Activated CD4-positive, alpha-beta T cell treated with anti-CD3 and anti-CD28 coated beads, Interleukin-2, amount 50 U/mL, for 4 hours (primary cell): Measurements from ENCODE around the gene MACROD2.

Source experiments
- DNase-seq, 2 experiments: peaks; one replicate each; pipeline ENCODE4 v3.0.0-alpha.2; 2020

Gene MACROD2

DNA sequence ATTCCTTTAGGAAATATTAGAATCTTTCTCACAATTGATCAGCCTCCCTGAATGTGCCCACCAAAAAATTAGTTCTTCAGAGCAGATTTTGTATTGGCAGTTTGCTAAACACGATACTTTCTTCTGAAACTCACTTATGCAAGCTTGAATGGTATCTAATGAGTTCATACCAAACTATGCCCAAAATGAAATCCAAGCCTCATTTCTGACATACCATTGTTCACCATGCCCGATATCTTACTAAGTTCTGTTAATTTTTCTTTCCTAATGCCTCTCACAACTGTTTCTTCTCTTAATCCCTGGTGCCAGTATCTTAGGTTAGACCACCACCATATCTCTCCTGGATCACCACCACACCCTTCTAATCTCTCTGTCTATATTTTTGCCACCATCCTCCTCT is 1822.0 kb downstream of the MACROD2 start:
- no peak for DNase-seq

DNA sequence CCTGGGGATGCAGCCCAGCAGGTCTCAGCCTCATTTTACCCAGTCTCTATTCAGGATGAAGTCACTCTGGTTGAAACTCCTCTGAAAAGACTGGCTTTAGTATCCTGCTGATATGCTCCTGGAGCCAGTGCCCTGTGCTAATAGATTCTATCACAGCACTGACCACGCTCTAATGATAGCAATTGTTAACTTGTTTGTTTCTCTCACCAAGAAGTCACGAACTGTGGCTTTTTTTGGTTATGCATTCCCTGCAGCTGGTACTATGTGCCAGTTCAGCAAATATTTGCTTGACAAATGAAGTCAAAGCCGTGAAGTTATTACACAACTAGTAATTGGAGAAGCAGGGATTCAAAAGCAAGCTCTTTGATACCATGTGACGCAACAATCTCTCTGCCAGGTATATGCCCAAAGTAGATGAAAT is 1823.3 kb downstream of the MACROD2 start:
- DNase-seq = no peak

DNA sequence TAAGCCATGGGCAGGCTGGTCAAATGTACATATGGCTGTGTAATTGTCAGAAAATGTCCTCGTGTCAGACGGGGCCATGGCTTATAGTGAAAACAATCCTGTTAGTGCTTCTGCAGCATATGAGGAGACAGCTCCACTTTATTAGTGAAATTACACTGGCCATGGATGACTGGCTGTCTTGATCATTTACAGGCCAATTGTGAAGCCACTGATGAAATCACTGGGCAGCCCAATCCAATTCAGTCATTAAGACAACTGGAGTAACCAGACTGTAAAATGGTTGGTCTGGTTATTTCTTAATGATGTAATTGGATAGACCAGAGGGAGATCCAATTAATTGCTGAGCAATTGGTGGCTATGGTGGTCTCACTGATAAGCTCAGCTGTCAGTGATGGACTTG is 1828.4 kb downstream of the MACROD2 start:
- DNase-seq = no peak

DNA sequence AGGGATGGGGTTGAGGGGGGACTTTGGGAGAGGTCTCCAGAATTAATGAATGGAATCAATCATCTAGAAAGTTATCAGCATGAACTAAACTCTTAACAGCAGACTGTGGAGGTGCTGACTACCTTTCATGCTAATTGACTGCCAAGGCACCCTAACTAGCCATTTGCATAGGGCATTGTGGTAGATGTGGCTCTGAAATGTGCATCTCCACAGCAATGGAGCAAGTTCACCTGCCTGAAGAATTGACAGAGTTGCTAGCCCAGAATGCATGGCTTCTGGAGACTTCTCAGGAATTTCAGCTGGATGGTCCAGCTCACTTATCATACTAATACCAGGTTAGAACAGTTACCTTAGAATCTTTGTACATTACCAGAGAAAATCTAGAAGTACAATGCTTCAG is 1832.3 kb downstream of the MACROD2 start:
- DNase-seq = no peak

DNA sequence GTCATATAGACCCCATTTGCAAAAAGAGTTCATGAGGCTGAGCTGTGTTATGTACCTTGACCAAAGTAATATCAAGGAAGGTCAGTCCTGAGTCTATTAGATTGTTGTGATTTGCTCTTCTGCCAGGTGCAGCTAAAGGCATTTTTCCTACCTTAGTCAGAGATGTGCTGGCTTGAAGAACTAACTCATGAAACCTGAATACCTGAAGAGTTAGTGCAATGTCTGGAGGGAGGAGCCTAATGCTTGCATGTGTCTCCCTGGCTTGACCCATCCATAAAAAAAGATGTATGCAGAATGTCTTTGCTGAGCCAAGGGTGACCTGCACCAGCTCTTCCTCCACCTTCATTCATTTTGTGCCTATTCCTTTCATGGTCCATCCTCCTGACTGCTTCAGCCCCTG is 1835.9 kb downstream of the MACROD2 start:
- DNase-seq = no peak

DNA sequence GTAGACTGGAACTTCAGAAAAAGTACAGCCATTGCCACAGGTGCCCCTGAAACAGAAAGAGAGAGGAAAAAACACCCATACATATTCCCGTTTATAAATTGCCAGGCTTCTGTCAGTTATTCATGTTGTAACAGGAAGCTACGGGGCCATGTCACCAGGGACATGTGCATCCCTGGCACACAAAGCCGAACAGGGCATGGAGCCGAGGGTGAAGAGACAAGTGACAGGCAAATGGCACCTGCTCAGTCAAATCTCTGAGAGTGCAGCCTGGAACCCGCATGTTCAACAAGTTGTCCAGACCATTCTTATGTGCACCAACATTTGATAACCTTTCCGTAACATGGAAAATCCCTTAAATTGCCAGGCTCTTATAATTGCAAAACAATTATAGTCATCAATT is 1837.2 kb downstream of the MACROD2 start:
- DNase-seq = no peak

DNA sequence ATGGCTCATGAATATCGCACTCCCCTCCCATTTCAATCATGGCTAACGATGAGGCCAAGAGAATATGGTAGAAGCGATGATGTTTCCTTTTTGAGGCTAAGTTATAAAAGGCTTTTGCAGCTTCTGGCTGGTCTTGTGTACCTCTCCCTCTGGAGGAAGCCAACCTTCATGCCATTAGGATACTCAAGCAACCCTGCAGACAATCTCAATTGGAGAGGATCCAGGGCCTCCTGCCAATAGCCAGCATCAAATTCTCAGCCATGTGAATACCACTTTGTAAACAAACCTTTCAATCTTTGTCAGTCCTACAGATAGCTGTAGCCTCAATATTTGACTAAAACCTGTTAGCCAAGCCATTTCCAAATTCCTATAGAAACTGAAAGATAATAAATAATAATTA is 1839.5 kb downstream of the MACROD2 start:
- DNase-seq = no peak

DNA sequence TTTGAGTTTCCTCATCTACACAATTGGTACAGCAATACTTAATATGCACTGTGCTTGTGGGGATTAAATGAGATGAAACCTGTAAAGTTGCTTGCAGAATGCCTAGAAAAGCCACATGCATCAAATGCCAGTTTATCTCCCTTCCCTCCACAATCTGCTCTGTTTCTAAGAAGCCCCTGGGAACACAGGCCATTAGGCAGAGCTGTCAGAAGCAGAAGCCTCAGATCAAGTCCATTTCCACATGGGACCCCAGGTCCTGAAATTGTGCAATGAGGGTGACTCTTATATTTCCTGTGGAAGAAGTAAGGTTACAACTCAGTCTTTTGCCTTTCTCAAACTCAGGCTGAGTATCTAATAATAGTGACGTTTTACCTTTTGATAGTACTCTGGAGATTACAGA is 1840.5 kb downstream of the MACROD2 start:
- DNase-seq = no peak

DNA sequence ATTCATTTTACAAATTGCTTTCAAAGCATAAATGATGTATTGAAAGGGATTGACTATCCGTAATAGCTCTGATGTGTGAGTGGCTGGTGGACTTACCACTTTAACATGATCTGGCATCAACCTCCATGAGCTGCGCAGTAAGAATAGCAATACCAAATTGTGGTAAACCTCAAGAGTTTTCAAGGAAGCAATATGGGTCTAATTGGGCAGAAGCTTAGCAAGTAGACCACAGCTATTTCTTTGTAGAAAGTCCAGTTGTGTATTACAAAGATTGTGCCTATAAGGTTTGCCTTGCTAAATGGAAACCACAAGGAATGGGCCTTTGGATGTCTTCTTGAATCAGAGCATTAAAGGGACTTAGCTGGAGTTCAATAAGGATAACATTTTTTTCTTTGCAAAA is 1841.3 kb downstream of the MACROD2 start:
- no peak for DNase-seq

DNA sequence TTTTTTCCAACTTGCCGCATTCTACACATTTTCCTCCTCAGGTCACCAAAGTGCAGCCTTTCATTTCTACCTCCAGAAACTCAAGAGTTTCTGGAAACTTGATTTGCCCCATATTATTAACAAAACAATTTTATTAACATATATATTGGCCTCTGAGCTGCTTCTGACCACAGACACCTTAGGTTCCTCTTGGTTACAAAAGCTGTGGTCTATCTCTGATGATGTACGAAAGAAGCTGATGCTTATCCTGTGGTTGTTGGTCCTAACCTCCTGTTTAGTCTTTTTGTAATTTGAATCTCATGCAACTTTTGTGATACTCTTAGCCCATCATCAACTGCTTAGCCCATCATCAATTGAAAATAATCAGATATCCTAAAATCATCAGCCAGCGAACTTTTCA is 1842.2 kb downstream of the MACROD2 start:
- no peak for DNase-seq

DNA sequence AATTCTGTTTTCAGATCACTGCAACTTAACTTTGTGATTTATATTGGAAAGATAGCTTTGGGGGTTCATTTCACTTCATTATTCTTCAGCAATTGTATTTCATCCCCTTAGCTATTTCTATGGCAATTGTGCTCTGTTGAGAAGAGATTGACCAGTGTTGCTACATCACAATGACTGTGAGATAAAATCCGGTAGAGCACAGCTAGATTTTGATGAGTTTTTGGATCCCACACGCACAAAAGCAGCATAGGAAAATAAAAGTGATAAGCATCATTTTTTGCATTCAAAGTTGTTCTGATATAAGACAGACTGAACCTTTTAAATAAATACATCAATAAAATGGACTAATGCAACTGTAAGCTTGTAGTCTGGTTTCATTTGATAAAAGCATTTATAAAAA is 1843.2 kb downstream of the MACROD2 start:
- no peak for DNase-seq

DNA sequence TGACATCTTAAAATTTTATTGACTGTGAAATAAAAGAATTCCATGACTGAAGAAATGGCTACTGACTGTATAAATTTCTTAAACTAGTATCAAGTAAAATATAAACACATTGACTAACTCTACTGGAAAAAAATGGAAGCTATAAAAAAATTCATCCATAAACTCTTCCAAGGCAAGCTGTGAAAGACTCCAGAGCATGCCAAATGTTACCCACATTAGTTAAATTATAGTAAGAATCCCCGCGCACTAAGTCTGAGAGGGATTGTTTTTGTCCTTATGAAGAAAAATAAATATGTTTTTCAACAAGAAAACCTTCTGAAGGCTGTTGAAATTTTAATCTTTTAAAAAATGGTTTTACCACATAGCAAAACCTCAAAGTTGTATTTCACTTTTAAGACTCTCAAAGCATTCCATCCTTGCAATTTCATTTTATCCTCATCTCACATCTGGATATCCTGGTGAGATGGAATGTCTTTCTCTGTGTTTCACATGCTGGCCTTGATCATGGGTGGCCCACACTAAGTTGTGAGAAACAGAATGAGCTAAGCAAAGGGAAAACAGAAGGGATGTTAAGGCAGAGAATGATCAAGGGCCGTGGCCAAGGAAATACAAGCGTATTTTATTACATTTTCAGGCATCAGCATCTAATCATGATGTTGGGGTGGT is 1845.5 kb downstream of the MACROD2 start:
- no peak for DNase-seq

DNA sequence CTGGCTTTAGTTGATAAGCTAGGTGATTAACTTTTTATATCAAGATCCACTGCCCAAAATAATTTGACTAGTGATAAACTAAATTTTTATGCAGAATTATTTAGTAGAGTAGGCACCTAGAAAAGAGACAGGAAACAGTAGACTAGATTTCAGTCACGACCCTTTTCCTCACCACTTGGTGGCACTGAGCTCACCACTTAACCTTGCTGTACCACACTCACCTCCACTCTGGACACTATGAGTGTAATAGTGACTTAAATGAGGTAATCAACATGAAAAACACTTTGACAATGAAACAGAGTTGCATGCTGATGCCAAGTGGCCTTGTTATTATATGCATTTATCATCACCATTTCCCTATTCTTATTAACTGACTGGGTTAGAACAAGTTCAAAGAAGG is 1847.6 kb downstream of the MACROD2 start:
- DNase-seq = no peak

DNA sequence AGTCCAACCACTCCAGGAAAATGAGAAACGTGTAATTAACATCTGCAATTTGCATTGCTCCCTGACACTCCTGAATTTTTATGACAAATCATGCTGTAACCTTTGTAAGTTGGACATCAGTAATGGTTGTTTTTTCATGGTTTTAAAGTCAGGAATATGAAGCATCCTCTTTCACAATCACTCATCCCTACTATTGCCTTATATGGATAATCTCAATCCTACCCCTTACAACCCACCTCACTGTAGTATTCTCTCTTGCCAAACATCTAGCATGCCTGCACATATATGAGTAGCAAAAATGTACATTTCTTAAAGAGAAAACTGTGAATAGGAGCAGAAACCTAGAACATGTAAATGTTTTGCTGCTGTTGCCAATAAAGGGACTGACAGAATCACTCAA is 1848.5 kb downstream of the MACROD2 start:
- DNase-seq = no peak

DNA sequence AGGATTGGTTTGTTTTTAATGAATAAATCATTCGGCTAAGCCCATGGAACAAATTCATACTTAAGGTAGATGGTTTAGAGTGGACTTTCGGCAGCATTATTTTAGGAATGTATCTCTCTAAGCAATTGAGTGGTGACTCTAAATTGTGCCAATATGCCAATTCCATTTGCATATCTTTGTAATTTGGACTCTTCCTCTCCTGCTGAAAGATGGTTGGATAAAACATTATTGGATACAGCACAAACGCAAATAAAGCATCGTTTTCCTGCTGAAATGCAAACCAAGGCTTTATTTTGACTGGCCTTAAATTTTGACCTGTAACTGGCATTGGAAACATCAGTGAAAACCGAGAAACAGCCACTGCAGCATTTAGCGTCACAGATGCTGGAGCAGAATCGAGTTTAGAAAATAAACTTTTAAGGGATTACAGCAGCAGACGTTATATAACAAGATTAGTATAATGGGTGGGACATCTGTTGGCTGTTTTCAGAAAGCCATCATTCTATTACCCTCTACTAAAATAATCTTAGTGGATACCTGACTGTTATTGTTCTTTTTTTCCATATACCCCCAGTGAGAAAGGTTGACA is 1852.0 kb downstream of the MACROD2 start:
- DNase-seq = no peak

DNA sequence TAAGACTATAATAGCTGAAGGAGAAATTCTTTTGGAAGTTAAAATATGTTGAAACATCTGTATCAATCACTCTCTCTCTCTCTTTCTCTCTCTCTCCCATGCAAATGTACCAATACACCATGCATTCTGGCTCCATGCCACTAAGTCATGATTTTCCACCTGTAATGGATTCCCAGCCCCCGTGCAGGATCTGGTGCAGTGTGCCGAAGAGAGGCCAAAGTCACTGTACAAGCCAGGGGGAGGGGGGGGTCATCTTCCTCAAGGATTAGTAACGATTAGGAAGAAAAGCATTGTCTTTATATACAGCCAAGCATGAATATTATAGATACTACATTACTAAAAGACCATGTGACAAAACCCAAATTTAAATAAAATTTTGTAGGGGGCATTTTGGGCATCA is 1852.8 kb downstream of the MACROD2 start:
- no peak for DNase-seq

DNA sequence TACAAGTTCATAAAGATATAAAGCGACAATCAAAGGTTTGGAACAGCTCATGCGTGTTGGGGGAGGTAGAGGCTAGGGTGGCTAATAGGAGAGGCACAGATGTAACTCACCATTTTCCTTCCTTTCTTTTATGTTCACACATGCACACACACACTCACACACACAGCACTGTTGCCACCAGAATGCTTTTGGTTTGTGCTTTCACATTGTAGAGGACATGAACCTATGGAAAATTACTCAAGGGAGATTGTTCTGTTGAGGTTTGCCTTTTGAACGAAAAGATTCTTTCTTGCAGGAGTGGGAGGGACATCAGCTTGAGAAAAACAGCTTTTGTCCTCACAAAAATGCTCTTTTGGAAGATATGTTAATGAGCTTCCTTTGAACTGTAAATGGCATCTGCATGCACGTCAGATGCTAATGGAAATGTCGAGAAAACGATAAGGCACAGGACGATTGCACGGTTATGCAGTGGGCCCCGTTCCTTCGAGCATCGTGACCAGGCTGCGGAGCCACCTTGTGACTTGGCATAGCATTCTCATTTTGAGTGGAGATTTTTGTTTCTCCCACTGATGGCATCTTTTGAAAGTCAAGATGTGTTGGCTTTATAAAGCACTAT is 1853.8 kb downstream of the MACROD2 start:
- no peak for DNase-seq

DNA sequence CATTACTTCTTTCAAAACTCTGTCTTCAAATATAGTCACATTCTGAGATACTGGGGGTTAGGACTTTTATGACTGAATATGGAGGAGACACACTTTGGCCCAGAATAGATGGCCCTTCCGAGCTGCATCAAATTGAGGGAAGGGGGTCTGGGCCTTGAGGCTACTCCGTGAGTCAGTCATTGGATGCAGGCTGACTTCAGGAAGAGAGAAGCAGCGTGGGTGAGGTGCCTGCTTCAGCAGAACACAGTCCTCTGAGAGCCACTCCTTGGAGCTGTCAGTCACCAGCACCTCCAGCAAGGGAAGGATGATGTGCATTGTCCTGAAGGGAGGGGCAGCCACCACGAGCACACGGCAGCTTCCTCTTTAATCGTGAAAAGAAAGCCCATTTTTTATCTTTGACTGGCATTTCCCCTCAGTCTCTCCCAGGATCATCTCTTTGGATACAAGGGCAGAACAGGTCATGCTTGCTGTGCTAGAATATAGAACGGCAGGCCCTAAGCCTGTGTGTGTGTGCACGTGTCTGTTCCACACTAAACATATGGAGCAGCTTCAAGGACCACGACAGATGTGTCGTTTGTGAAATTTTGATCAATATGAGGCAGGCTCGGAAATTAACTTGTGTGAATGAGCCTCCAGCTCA is 1856.4 kb downstream of the MACROD2 start:
- DNase-seq = no peak

DNA sequence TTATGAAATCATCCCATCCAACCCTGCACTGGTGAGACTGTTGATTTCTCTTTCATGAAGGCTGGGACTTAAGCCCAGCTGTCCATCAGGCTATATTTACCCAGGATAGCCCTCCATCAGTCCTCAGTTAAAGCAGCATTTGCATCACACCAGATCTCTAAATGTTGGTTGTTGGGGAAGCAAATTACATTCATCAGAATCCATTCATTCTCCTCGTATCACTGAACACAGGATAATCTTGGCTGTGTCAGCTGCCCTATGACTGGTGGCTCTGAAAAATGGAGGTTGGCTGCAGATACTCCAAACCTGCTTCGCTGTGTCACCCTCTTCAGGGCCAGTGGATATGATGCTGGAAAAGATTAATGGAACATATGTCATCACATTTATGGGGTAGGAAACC is 1859.6 kb downstream of the MACROD2 start:
- DNase-seq = no peak

DNA sequence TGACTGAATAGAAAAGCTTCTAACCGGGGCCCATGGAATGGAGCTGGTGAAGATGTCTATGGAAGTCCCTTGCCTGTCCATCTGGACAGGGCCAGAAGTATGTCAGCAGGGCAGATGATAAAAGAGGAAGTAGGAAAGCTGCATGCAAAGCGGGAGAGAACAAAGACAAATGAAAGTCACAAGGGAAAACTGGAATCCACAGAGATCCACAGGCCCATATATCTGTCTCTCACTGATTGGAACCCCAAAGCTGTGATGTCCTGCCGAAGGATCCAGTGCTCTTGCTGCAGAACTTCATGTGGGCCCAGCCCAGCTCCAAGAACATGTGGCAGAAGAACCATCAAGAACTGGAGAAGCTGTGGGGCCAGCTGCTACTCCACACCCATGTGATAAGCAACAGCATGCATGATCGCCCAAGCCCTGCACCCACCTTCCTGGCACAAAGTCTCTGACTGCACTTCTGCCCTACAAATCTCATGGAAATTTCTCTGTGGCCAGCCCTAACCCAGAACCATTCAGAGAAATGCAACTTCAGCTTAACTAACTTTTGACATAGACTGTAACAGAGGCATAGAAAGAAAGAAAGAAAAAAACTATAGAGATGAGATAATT is 1862.0 kb downstream of the MACROD2 start:
- DNase-seq = no peak

DNA sequence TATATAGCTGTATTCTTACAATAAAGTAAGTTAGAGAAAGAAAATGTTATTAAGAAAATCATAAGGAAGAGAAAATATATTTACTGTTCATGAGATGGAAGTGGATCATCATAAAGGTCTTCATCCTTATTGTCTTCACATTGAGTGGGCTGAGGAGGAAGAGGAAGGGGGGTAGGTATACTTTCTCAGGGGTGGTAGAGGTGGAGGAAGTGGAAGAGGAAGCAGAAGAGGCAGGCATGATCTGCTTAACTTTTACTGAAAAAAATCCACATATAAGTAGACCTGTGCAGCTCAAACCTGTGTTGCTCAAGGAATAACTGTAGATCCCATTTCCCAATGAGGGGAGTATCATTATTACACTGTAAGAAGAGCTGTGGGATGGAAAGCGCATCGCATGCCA is 1863.7 kb downstream of the MACROD2 start:
- DNase-seq = no peak

DNA sequence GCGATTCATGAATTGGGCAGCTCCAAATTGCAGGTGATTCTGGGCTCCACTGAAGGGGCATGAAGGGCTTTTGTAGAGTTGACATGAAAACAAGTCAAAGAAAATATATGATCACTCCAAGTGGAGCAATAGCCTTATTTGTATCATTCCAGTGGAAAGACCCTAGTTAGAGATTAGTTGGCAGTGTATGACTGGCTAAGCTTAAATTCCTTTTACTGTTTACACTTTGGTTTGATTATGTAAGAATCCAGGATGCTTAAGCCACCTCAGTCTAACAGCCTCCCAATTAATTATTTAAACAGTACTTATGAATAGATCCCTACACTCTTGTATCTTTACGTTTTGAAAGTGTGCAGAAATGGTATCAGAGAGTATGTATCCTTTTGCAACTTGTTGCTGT is 1865.5 kb downstream of the MACROD2 start:
- no peak for DNase-seq

DNA sequence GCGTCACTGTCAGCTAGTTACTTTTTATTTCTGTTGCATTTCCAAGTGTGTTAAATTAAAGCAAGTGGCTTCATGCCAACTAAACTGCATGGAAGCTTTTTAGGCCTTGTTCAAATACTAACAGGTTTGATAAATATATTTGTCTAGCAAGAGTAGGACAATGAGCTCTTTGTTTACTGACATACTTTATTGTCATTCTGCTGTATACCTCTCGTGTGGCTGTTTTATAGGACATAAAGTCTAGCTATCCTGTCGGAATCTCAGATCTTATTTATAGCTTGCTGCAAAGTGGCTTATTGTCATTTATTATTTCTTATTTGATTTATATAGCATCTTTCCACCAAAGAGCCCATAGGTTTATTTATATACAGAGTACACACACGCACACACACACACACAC is 1866.9 kb downstream of the MACROD2 start:
- DNase-seq = no peak

DNA sequence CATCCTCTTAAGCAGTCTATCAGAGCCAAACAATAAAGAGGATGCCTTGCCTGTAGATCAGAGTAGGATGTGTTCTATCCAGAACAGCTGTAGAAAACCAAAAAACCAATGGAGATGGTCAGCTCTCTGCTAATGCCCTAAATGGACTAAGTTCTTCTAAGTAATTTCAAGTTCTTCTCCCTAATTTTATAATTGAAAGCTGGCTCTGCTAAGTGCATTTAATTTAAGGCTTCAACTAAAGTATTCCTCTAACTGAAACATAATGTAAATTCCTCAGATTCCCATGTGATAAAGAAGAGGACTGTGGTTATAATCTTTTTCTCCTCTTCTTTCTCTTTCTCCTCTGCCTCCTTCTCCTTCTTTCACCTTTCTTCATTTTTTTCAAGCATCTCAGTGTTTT is 1868.4 kb downstream of the MACROD2 start:
- DNase-seq = no peak
